Measurements from ENCODE around the gene MDH2.
"Not testable (repeated sequence)": the region's sequence is repeated elsewhere in the genome, so short reads cannot be mapped to it uniquely, and the experiment has no call there.

Gene MDH2

DNA sequence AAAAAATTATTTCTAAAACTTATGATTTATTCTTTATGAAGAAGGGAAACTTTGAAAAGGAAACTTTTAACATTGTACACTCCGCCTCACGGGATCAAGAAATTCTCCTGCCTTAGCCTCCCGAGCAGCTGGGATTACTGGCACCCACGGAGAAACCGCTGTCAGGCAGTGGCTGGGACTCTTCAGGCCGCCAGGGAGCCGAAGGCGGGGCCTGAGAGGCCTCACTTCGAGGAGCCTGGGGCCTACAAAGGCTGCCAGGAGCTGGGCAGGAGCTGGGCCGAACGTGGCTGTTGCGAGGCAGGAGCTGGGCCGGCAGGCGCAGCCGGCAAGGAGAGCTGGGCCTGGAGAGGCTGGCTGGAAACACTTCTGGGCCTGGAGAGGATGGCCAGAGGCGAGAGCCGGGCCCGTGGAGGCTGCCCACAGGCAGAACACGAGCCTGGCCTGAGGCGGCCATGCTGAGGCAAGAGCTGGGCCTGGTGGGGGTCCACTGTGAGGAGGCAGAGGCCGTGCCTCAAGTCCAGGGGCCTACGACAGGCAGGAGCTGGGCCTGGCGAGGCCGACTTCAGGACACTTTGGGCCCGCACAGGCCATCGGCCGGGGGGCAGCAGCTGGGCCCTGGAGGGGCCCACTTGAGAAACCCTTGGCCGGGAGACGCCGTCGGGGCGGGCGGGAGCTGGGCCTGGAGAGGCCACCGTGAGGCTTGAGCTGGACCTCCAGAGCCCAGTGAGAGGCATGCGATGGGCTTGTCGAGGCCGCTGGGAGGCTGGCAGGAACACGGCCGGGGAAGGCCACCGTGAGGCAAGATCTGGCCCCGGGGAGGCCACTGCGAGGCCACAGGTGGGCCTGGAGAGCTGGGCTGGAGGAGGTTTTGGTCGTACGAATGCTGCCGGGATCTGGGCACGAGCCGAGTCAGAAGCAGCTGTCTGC is 23.7 kb downstream of the MDH2 start:
- DNase-seq (ENCODE audit: low read depth in 3 of 3), result no peak

DNA sequence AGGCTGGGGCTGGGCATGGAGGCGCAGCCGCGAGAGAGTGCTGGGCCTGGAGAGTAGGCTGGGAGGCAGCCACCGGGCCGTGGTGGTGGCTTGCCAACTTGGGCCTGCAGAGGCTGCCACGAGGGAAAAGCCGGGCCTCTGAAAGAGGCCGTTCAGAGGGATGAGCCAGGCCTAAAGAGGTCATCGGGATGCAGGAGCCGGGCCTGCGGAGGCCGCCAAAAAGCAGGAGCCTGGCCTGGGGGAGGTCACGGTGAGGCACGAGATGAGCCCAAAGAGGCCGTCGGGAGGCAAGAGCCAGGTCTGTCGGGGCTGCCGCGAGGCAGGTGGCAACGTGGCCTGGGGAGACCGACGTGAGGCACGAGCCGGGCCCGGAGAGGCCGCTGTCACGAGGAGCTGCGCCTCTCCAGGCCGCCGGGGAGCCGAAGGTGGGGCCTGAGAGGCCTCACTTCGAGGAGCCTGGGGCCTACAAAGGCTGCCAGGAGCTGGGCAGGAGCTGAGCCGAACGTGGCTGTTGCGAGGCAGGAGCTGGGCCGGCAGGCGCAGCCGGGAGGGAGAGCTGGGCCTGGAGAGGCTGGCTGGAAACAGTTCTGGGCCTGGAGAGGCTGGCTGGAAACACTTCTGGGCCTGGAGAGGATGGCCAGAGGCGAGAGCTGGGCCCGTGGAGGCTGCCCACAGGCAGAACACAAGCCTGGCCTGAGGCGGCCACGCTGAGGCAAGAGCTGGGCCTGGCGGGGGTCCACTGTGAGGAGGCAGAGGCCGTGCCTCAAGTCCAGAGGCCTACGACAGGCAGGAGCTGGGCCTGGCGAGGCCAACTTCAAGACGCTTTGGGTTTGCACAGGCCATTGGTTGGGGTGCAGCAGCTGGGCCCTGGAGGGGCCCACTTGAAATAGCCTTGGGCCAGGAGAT is 24.6 kb downstream of the MDH2 start:
- no peak for DNase-seq (ENCODE audit: low read depth in 3 of 3)

DNA sequence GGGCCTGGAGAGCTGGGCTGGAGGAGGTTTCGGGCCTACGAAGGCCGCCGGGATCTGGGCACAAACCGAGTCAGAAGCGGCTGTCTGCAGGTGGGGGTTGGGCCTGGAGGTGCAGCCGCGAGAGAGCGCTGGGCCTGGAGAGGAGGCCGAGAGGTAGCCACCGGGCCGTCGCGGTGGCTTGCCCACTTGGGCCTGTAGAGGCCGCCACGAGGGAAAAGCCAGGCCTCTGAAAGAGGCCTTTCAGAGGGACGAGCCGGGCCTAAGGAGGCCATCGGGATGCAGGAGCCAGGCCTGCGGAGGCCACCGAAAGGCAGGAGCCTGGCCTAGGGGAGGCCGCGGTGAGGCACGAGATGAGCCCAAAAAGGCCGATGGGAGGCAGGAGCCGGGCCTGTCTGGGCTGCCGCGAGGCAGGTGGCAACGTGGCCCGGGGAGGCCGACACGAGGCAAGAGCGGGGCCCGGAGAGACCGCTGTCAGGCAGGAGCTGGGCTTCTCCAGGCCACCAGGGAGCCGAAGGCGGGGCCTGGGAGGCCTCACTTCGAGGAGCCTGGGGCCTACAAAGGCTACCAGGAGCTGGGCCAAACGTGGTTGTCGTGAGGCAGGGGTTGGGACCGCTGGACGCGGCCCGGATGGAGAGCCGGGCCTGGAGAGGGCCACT is 25.6 kb downstream of the MDH2 start:
- DNase-seq (ENCODE audit: low read depth in 3 of 3), result no peak

DNA sequence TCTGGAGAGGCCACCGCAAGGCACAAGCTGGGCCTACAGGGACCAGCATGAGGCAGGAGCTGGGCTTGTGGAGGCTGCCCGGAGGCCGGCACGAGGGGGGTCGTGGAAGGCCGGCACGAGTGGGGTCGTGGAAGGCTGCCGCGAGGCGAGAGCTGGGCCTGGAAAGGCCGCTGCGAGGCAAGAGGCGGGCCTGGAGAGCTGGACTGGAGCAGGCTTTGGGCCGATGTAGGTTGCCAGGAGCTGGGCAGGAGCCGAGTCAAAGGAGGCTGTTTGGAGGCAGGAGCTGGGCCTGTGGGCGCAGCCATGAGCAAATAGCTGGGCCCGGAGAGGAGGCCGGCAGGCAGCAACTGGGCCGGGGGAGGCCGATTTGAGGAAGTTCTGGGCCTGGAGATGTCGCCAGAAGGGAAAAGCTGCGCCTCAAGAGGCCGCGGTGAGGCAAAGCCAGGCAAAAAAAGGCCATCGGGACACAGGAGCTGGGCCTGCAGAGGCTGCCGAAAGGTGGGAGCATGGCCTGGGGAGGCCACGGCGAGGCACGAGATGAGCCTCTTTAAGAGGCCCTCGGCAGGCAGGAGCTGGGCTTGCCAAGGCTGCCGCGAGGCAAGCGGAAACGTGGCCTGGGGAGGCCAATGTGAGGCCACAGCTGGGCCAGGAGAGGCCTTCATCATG is 26.5 kb downstream of the MDH2 start:
- no peak for DNase-seq (ENCODE audit: low read depth in 3 of 3)

DNA sequence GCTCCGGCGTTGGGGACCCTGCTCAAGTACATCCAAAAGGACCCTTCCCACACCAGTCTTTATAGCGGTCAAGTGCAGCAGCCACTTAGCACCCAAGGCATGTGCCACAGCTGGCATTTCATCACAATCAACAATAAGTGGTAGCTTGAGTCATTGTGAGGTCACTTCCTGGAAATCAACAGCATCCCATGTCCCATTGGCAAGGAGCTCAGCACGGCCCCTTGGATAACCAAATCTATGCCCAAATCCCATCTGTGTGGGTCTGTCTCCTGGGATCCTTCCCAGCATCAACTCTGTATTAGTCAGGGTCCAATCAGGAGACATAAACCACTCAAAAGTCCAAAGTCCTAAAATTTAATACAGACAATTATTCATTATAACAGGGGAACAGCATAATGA is 27.1 kb downstream of the MDH2 start:
- DNase-seq (ENCODE audit: low read depth in 3 of 3), result no peak

DNA sequence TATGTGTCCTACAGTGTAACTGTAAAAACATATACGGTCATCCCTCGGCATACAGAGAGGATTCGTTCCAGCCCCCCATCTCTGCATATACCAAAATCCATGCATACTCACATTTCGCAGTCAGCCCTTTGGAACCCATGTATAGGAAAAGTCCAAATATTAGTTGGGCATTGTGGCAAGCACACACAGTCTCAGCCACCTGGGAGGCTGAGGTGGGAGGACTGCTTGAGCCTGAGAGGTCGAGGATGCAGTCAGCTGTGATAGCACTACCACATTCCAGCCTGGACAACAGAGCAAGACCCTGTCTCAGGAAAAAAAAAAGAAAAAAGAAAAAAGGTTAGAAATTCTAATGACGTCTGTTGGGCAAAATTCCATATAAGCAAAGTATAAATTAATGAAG is 29.1 kb downstream of the MDH2 start:
- DNase-seq (ENCODE audit: low read depth in 3 of 3), result no peak

DNA sequence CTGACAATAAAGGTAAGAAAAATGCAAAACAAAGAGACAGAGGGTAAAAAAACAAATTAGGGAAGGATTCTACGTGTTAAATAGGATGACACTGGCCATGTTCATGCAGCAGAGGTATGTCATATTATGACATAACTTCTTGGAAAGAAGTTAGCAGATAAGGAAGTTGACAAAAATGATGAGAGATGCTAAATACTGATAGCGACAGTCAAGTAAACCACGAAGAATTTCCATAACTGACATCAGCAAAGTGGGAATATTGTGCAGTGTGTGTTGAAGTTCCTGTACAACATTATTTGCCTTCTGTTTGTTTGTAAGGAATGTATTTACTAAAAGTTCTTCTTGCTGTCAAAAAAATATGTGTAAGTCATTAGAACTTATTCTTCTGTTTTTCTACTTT is 29.5 kb downstream of the MDH2 start:
- DNase-seq (ENCODE audit: low read depth in 3 of 3), result no peak

- DNase-seq (ENCODE audit: low read depth in 3 of 3), result no peak
These were observed 32.3 kb downstream of the MDH2 start for GRCh38 chr7:76080204-76080603.

DNA sequence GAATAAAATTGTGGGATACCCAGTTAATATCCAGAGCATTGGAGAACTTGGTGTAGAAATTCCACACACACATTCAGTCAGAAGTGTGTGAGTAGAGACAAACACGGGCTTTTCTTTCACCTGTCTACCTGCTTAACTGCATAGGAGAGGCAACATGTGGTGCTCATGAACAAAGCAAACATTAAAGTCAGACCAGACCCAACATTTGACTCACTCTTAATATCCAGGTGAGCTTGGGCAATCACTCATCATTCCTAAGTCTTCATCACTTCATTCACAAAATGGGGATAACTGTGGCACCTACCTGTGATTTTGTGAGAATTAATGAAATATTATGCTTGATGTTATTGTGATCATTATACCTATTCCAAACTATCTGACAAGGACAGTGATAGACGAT is 36.2 kb downstream of the MDH2 start:
- DNase-seq (ENCODE audit: low read depth in 3 of 3), result not testable (repeated sequence)

DNA sequence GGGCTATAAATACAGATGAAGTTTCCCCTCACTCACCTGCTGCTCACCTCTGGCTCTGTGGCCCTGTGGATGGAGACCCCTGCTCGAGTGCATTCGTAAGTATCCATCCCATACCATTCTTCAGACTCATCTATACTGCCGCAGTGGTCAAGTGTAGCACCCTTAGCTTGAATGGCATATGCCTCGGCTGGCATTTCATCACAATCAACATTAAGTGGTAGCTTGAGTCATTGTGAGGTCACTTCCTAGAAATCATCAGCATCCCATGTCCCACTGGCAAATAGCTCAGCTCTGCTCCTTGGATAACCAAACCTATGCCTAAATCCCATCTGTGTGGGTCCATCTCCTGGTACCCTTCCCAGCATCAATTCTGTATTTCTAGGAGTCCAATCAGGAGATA is 38.2 kb downstream of the MDH2 start:
- DNase-seq (ENCODE audit: low read depth in 3 of 3), result no peak

- not testable (repeated sequence) for DNase-seq (ENCODE audit: low read depth in 3 of 3)
These were observed 39.5 kb downstream of the MDH2 start for GRCh38 chr7:76087362-76087791.

GRCh38 chr7:76089865-76090475 is 42.1 kb downstream of the MDH2 start:
- no peak for DNase-seq (ENCODE audit: low read depth in 3 of 3)

DNA sequence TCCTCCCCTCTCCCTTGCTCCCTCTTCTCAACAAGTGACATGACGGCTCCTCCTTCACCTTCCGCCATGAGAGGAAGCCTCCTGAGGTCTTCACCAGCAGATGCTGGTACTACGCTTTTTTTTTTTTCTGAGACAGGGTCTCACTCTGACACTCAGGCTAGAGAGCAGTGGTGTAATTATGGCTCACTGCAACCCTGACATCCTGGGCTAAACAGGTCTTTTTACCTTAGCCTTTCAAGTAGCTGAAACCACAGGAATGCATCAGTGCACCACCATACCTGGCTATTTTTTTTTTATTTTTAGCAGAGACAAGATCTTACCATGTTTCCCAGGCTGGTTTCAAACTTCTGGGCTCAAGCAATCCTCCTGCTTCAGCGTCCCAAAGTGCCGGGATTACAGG is 43.6 kb downstream of the MDH2 start:
- DNase-seq (ENCODE audit: low read depth in 3 of 3), result no peak

GRCh38 chr7:76093531-76093930 is 45.6 kb downstream of the MDH2 start:
- DNase-seq (ENCODE audit: low read depth in 3 of 3), result not testable (repeated sequence)

GRCh38 chr7:76094326-76094725 is 46.4 kb downstream of the MDH2 start:
- not testable (repeated sequence) for DNase-seq (ENCODE audit: low read depth in 3 of 3)

DNA sequence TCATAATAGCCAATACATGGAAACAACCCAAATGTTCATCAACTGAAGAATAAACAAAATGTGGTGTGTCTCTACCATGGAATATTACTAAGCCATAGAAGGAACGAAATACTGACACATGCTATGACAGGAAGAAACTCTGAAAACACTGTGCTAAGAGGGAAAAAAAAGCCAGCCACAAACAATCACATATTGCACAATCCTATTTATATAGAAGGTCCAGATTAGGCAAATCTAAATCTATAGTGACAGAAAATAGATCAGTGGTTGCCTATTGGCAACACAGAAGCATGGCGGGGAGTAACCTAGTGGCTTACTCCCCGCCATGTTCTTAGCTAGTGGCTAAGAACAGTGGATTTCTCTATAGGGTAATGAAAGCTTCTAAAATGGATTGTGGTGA is 48.0 kb downstream of the MDH2 start:
- no peak for DNase-seq (ENCODE audit: low read depth in 3 of 3)

- DNase-seq (ENCODE audit: low read depth in 3 of 3), result not testable (repeated sequence)
These were observed 54.0 kb downstream of the MDH2 start for GRCh38 chr7:76101693-76102437.

GRCh38 chr7:76103788-76104187 is 55.9 kb downstream of the MDH2 start:
- not testable (repeated sequence) for DNase-seq (ENCODE audit: low read depth in 3 of 3)

- DNase-seq (ENCODE audit: low read depth in 3 of 3), result not testable (repeated sequence)
These were observed 58.2 kb downstream of the MDH2 start for GRCh38 chr7:76106130-76106529.

GRCh38 chr7:76106893-76107292 is 59.0 kb downstream of the MDH2 start:
- DNase-seq (ENCODE audit: low read depth in 3 of 3), result no peak

Measured in stimulated activated CD4-positive, alpha-beta T cell treated with anti-CD3 and anti-CD28 coated beads, TNF-alpha, amount 100 ng/mL, for 48 hours (primary cell).